Suprapubic skin (tissue), 4 donors: ENCODE data around the gene MACO1. TPM values are rescaled to one million over a fixed set of nuclear protein-coding genes. Genes with fewer than 3 reads are reported as not detected.

Experiments
- DNase-seq, 2 donors: peaks; one replicate each; pipeline ENCODE4 v3.0.0-alpha.2; 2019; ENCODE audit warnings: low spot score in 2 of 2
- H3K27ac ChIP-seq: fragments of 200-600 bp; sonication (generic); one replicate; pipeline ENCODE4 v1.5.1; 2019
- H3K27me3 ChIP-seq: fragments of 200-600 bp; sonication (generic); one replicate; pipeline ENCODE4 v1.5.1; 2019
- H3K36me3 ChIP-seq: fragments of 200-600 bp; sonication (generic); one replicate; pipeline ENCODE4 v1.5.1; 2019
- H3K4me1 ChIP-seq: fragments of 200-600 bp; sonication (generic); one replicate; pipeline ENCODE4 v1.5.1; 2019
- H3K4me3 ChIP-seq: fragments of 200-600 bp; sonication (generic); one replicate; pipeline ENCODE4 v1.5.1; 2019; ENCODE audit warnings: mild to moderate bottlenecking
- H3K9me3 ChIP-seq: fragments of 200-600 bp; sonication (generic); one replicate; pipeline ENCODE4 v1.5.1; 2019
- CTCF ChIP-seq, 2 donors: fragments of 200-600 bp in 1 of 2; fragments of 450-650 bp in 1 of 2; sonication (generic) in 1 of 2; IDR thresholded peaks; one replicate each; pipeline ENCODE4 v1.5.1; 2016 to 2019; ENCODE audit warnings: antibody characterized with exemption in 2 of 2, mild to moderate bottlenecking in 1 of 2, moderate library complexity in 1 of 2
- EP300 ChIP-seq: sonication (generic); formaldehyde crosslinking; IDR thresholded peaks from one replicate; pipeline ENCODE4 v1.6.1; 2017; ENCODE audit warnings: antibody characterized with exemption
- POLR2A ChIP-seq, 2 donors: fragments of 450-650 bp; IDR thresholded peaks; one replicate each; pipeline ENCODE4 v1.6.1; 2017; ENCODE audit warnings: antibody characterized with exemption in 2 of 2, mild to moderate bottlenecking in 2 of 2, moderate library complexity in 2 of 2
- POLR2AphosphoS5 ChIP-seq, 3 donors: sonication (generic); formaldehyde crosslinking; IDR thresholded peaks; one replicate each; pipeline ENCODE4 v1.6.1; 2017; ENCODE audit warnings: antibody characterized with exemption in 3 of 3
- WGBS: methylation state at CpG from one replicate; pipeline ENCODE4 v1.1.5; 2018; 5-methylcytosine and 5-hydroxymethylcytosine counted together
- total RNA-seq, 4 donors: library from RNA; depleted of rRNA; stranded (reverse); fragments of >200 nt; gene quantifications; one replicate each; pipeline ENCODE4 v1.1.0, GENCODE V29; 2016

Gene MACO1
- total RNA-seq, 4 donors from 2014 or later: 13.2 to 22.0 (median 16.0) TPM

GRCh38 chr1:25447547-25447946 is 16.9 kb downstream of the MACO1 start:
- peaks cover 10% of the 10 kb centered on the region for H3K4me1 ChIP-seq
- no peak overlapping the region for H3K4me3 ChIP-seq
- peaks cover 7% of the 10 kb centered on the region for H3K36me3 ChIP-seq
- H3K27ac ChIP-seq: no peak overlapping the region
- no peaks in the 10 kb centered on the region for H3K9me3 ChIP-seq
- no peaks in the 10 kb centered on the region for H3K27me3 ChIP-seq
- no peak for DNase-seq
- no peak for TF ChIP-seq CTCF (IDR thresholded peaks at IDR 0.05)
- no peak for TF ChIP-seq POLR2AphosphoS5 (IDR thresholded peaks at IDR 0.05)
- no peak for TF ChIP-seq POLR2A (IDR thresholded peaks at IDR 0.05)
- no peak for TF ChIP-seq EP300

- Histone ChIP-seq H3K27ac (no peak overlapping the region), H3K36me3 (peaks cover 16% of the 10 kb centered on the region), H3K4me3 (no peak overlapping the region), H3K9me3 (no peaks in the 10 kb centered on the region), H3K27me3 (no peaks in the 10 kb centered on the region), H3K4me1 (peaks cover 1% of the 10 kb centered on the region)
- 91% methylated on average over 2 of the region's 2 CpGs for WGBS
- DNase-seq: no peak
- TF ChIP-seq POLR2AphosphoS5 (IDR thresholded peaks at IDR 0.05): no peak
- TF ChIP-seq POLR2A (IDR thresholded peaks at IDR 0.05): no peak
- no peak for TF ChIP-seq CTCF (IDR thresholded peaks at IDR 0.05)
- TF ChIP-seq EP300: no peak
These were observed 20.2 kb downstream of the MACO1 start for GRCh38 chr1:25450891-25451290.

GRCh38 chr1:25451908-25452307 is 21.2 kb downstream of the MACO1 start:
- no peak for TF ChIP-seq EP300
- no peak for TF ChIP-seq POLR2AphosphoS5 (IDR thresholded peaks at IDR 0.05)
- no peak for TF ChIP-seq POLR2A (IDR thresholded peaks at IDR 0.05)
- TF ChIP-seq CTCF (IDR thresholded peaks at IDR 0.05): no peak
- Histone ChIP-seq H3K4me1 (no peaks in the 10 kb centered on the region), H3K27ac (no peak overlapping the region), H3K36me3 (peaks cover 18% of the 10 kb centered on the region), H3K9me3 (no peaks in the 10 kb centered on the region), H3K4me3 (no peak overlapping the region), H3K27me3 (no peaks in the 10 kb centered on the region)
- DNase-seq: no peak
- 94% methylated on average over 3 of the region's 3 CpGs for WGBS

- no peaks in the 10 kb centered on the region for H3K9me3 ChIP-seq
- H3K27ac ChIP-seq: no peak overlapping the region
- no peaks in the 10 kb centered on the region for H3K27me3 ChIP-seq
- no peak for TF ChIP-seq POLR2A (IDR thresholded peaks at IDR 0.05)
- TF ChIP-seq POLR2AphosphoS5 (IDR thresholded peaks at IDR 0.05): no peak
- TF ChIP-seq CTCF (IDR thresholded peaks at IDR 0.05): no peak
- no peak for TF ChIP-seq EP300
- WGBS: 83% methylated on average over 4 of the region's 4 CpGs
- no peaks in the 10 kb centered on the region for H3K4me1 ChIP-seq
- H3K36me3 ChIP-seq: peaks cover 47% of the 10 kb centered on the region
- no peak for DNase-seq
- H3K4me3 ChIP-seq: no peak overlapping the region
These were observed 25.8 kb downstream of the MACO1 start for GRCh38 chr1:25456502-25456901.

GRCh38 chr1:25458541-25459298 is 28.0 kb downstream of the MACO1 start:
- H3K36me3 ChIP-seq: peaks cover 47% of the 10 kb centered on the region
- no peaks in the 10 kb centered on the region for H3K9me3 ChIP-seq
- no peaks in the 10 kb centered on the region for H3K27me3 ChIP-seq
- no peak overlapping the region for H3K27ac ChIP-seq
- H3K4me3 ChIP-seq: no peak overlapping the region
- TF ChIP-seq CTCF (IDR thresholded peaks at IDR 0.05): no peak
- TF ChIP-seq EP300: no peak
- no peak for TF ChIP-seq POLR2A (IDR thresholded peaks at IDR 0.05)
- no peak for TF ChIP-seq POLR2AphosphoS5 (IDR thresholded peaks at IDR 0.05)
- 72% methylated on average over 7 of the region's 7 CpGs for WGBS
- H3K4me1 ChIP-seq: no peaks in the 10 kb centered on the region
- no peak for DNase-seq
